H1 (cell line): ENCODE measurements around the gene C1GALT1. TPM values are rescaled to one million over a fixed set of nuclear protein-coding genes. Genes with fewer than 3 reads are reported as not detected.
A peak's percentile ranks its signal among the peaks of the same experiment; 100 is the strongest.

ENCODE experiments used
- BCL11A ChIP-seq, 2 experiments: IDR thresholded peaks; one replicate each; pipeline ENCODE4 v1.6.1; 2011; ENCODE audit warnings: low read depth in 2 of 2, low read length in 2 of 2, mild to moderate bottlenecking in 2 of 2
- CBX8 ChIP-seq: fragments of 300-800, 300-1000 bp; sonication (generic); IDR thresholded peaks from 2 replicates; pipeline ENCODE4 v1.7.1; 2016; ENCODE audit warnings: low read depth, low read length, borderline replicate concordance
- CEBPB ChIP-seq: IDR thresholded peaks from 2 replicates; pipeline ENCODE4 v1.6.1; 2012; ENCODE audit warnings: low read depth, low read length
- CHD2 ChIP-seq: IDR thresholded peaks from 2 replicates; pipeline ENCODE4 v1.6.1; 2012; ENCODE audit warnings: low read length, improper control_type of control experiment
- CREB1 ChIP-seq: IDR thresholded peaks from 2 replicates; pipeline ENCODE4 v1.6.1; 2012; ENCODE audit warnings: inconsistent platforms
- CTBP2 ChIP-seq: IDR thresholded peaks from 2 replicates; pipeline ENCODE4 v1.7.0; 2011; ENCODE audit warnings: borderline replicate concordance, mild to moderate bottlenecking, moderate library complexity, mixed read lengths, low read length; ENCODE audit not compliant: insufficient read depth, insufficient read length
- E2F6 ChIP-seq: IDR thresholded peaks from 2 replicates; pipeline ENCODE4 v1.6.1; 2012; ENCODE audit warnings: inconsistent platforms
- EP300 ChIP-seq, 2 experiments: IDR thresholded peaks; 1 replicate in 1 of 2; 2 replicates in 1 of 2; pipeline ENCODE4 v1.6.1; 2011 to 2012; ENCODE audit warnings: low read depth in 2 of 2, low read length in 2 of 2, mild to moderate bottlenecking in 2 of 2, borderline replicate concordance in 1 of 2, inconsistent platforms in 1 of 2, moderate library complexity in 1 of 2
- HDAC2 ChIP-seq, 2 experiments: fragments of 300-600 bp in 1 of 2; sonication (generic) in 1 of 2; IDR thresholded peaks; 2 replicates each; pipeline ENCODE4 v1.6.1; 2011 to 2012; ENCODE audit warnings: low read depth in 2 of 2, low read length in 2 of 2, mild to moderate bottlenecking in 2 of 2, moderate library complexity in 2 of 2, borderline replicate concordance in 1 of 2, inconsistent platforms in 1 of 2
- KDM4A ChIP-seq: IDR thresholded peaks from one replicate; pipeline ENCODE4 v1.7.1; 2012; ENCODE audit warnings: low read depth, mild to moderate bottlenecking, moderate library complexity, low read length, inconsistent platforms; ENCODE audit not compliant: severe bottlenecking
- KDM5A ChIP-seq: fragments of 200-600 bp; IDR thresholded peaks from 2 replicates; pipeline ENCODE4 v1.7.1; 2012; ENCODE audit warnings: mild to moderate bottlenecking, low read length, inconsistent platforms, mixed read lengths
- NANOG ChIP-seq: IDR thresholded peaks from 2 replicates; pipeline ENCODE4 v1.6.1; 2011; ENCODE audit warnings: low read length, low read depth, mild to moderate bottlenecking, inconsistent platforms; ENCODE audit not compliant: insufficient read depth, poor library complexity, severe bottlenecking
- POLR2A ChIP-seq, 2 experiments: IDR thresholded peaks; 1 replicate in 1 of 2; 2 replicates in 1 of 2; pipeline ENCODE4 v1.6.1; 2011; ENCODE audit warnings: low read depth in 2 of 2, low read length in 2 of 2, mild to moderate bottlenecking in 2 of 2; ENCODE audit errors: control extremely low read depth in 1 of 2
- POU5F1 ChIP-seq: IDR thresholded peaks from 2 replicates; pipeline ENCODE4 v1.6.1; 2011; ENCODE audit warnings: low read depth, mild to moderate bottlenecking, low read length, moderate library complexity
- RNF2 ChIP-seq: fragments of 200-900, 300-1000 bp; sonication (generic); IDR thresholded peaks from 2 replicates; pipeline ENCODE4 v1.7.1; 2016; ENCODE audit warnings: borderline replicate concordance, low read depth, mild to moderate bottlenecking, antibody characterized with exemption, low read length; ENCODE audit not compliant: poor library complexity, severe bottlenecking; ENCODE audit errors: missing control alignments
- SAP30 ChIP-seq: fragments of 300-600 bp; sonication (generic); IDR thresholded peaks from 2 replicates; pipeline ENCODE4 v1.7.1; 2012; ENCODE audit warnings: low read length, moderate library complexity, mild to moderate bottlenecking, inconsistent platforms; ENCODE audit not compliant: insufficient read depth, insufficient replicate concordance
- SP2 ChIP-seq: IDR thresholded peaks from 2 replicates; pipeline ENCODE4 v1.6.1; 2012; ENCODE audit warnings: mild to moderate bottlenecking, low read length, inconsistent platforms
- SRF ChIP-seq: IDR thresholded peaks from 2 replicates; pipeline ENCODE4 v1.6.1; 2011; ENCODE audit warnings: mild to moderate bottlenecking, low read depth, low read length, moderate library complexity
- TAF1 ChIP-seq: IDR thresholded peaks from 2 replicates; pipeline ENCODE4 v1.6.1; 2011; ENCODE audit warnings: mild to moderate bottlenecking, low read depth, low read length
- TEAD4 ChIP-seq: IDR thresholded peaks from 2 replicates; pipeline ENCODE4 v1.6.1; 2012; ENCODE audit warnings: low read depth, low read length, inconsistent platforms, mixed read lengths
- USF2 ChIP-seq: IDR thresholded peaks from 2 replicates; pipeline ENCODE4 v1.6.1; 2011; ENCODE audit warnings: low read length, improper control_type of control experiment
- polyA plus RNA-seq, 7 experiments: library from polyadenylated mRNA; depleted of rRNA in 3 of 7; stranded (reverse) in 5 of 7; unstranded in 2 of 7; fragments of >200 nt in 5 of 7; fragments of 200-250 nt in 2 of 7; gene quantifications; 1 replicate in 5 of 7; 2 replicates in 1 of 7; 4 replicates in 1 of 7; pipeline versions ENCODE4 v1.2.1 to v1.2.3, GENCODE V29; 2011 to 2013; ENCODE audit warnings: missing spikeins in 2 of 7, mixed read lengths in 2 of 7
- total RNA-seq: library from RNA; stranded (reverse); fragmentation: NEBNext Ultra II Directional; extraction: Animal tissue kit (Norgen Biotek cat#: 25700); gene quantifications from 2 replicates; pipeline ENCODE4 v1.2.1, GENCODE V29; 2021

C1GALT1 gene
- total and polyA plus RNA-seq, 2 of the 8 experiments (the other 6 are each of a cell fraction or from before 2014, with no cell fraction given) = 18.7 to 94.2 TPM

GRCh38 chr7:7182156-7183060, at the start of gene C1GALT1 (continued):
- no peak; the same call in 1 of the 2 replicates for TF ChIP-seq E2F6
- TF ChIP-seq BCL11A (IDR thresholded peaks at IDR 0.05; ENCODE audit: low read depth in 2 of 2, low read length in 2 of 2) = no peak
- no peak for TF ChIP-seq EP300 (IDR thresholded peaks at IDR 0.05; ENCODE audit: borderline replicate concordance in 1 of 2, low read depth in 2 of 2, low read length in 2 of 2)
- no peak for TF ChIP-seq CTBP2
- TF ChIP-seq USF2 = no peak
- TF ChIP-seq CHD2 = no peak
- TF ChIP-seq KDM4A = peak; percentile 89
- peak; percentile 91 for TF ChIP-seq TAF1
- TF ChIP-seq CEBPB = no peak
- TF ChIP-seq SAP30 = no peak
- no peak; a peak in 1 of 4 replicates for TF ChIP-seq HDAC2 (IDR thresholded peaks at IDR 0.05; ENCODE audit: borderline replicate concordance in 1 of 2, low read depth in 2 of 2, low read length in 2 of 2)
- no peak for TF ChIP-seq NANOG
- TF ChIP-seq RNF2 = no peak
- no peak for TF ChIP-seq POU5F1
- TF ChIP-seq TEAD4 = 0 out of 2 replicates have a peak, but pooled peaks have one; percentile 7
- no peak for TF ChIP-seq SRF
- TF ChIP-seq SP2 = no peak
- TF ChIP-seq KDM5A = 0 out of 2 replicates have a peak, but pooled peaks have one; percentile 12
- TF ChIP-seq CBX8 = no peak
- TF ChIP-seq POLR2A (IDR thresholded peaks at IDR 0.05; ENCODE audit: control extremely low read depth in 1 of 2, low read depth in 2 of 2, low read length in 2 of 2) = peak; percentile 62 to 77; a peak in 2 of 3 replicates
- peak; percentile 50; the same call in 1 of the 2 replicates for TF ChIP-seq CREB1
